PFSK-1 (cell line): ENCODE data around the gene MRPL51.

Source experiments
- REST ChIP-seq, 2 experiments: IDR thresholded peaks; 2 replicates each; pipeline versions ENCODE4 v1.6.1 to v1.8.0; 2011 to 2012; ENCODE audit warnings: low read depth in 2 of 2, low read length in 2 of 2, control low read depth in 1 of 2, inconsistent platforms in 1 of 2, mild to moderate bottlenecking in 1 of 2, moderate library complexity in 1 of 2; ENCODE audit not compliant: insufficient read depth in 1 of 2
- TAF1 ChIP-seq: IDR thresholded peaks from 2 replicates; pipeline ENCODE4 v1.6.1; 2012; ENCODE audit warnings: low read length, control low read depth, borderline replicate concordance; ENCODE audit not compliant: insufficient read depth

GRCh38 chr12:6536894-6537579 lies 44.0 kb upstream of the MRPL51 start:
- TF ChIP-seq REST (IDR thresholded peaks at IDR 0.05; ENCODE audit: insufficient read depth in 1 of 2, low read depth in 2 of 2, low read length in 2 of 2): no peak
- TF ChIP-seq TAF1: no peak
